H9 (cell line): Measurements from ENCODE around the gene MAP2K3. TPM values are rescaled to one million over a fixed set of nuclear protein-coding genes. Genes with fewer than 3 reads are reported as not detected.

Experiments used
- DNase-seq: peaks from one replicate; pipeline ENCODE4 v3.0.0-alpha.2; 2017
- H2AFZ ChIP-seq: one replicate; pipeline ENCODE4 v1.6.1; 2013; ENCODE audit warnings: mild to moderate bottlenecking, low read length, control low read depth, moderate library complexity
- H2AK5ac ChIP-seq: 2 replicates; pipeline ENCODE4 v1.6.1; 2013; ENCODE audit warnings: low read length, control low read depth, mixed read lengths; ENCODE audit not compliant: insufficient read length
- H2BK120ac ChIP-seq: one replicate; pipeline ENCODE4 v1.6.1; 2013; ENCODE audit warnings: low read depth, mild to moderate bottlenecking, low read length, control low read depth, inconsistent platforms; ENCODE audit not compliant: poor library complexity, severe bottlenecking
- H2BK12ac ChIP-seq: 2 replicates; pipeline ENCODE4 v1.6.1; 2013; ENCODE audit warnings: low read length, control low read depth, mixed read lengths, low read depth; ENCODE audit not compliant: insufficient read length
- H2BK15ac ChIP-seq: 2 replicates; pipeline ENCODE4 v1.6.1; 2013; ENCODE audit warnings: low read depth, low read length, control low read depth
- H2BK20ac ChIP-seq: one replicate; pipeline ENCODE4 v1.6.1; 2013; ENCODE audit warnings: low read depth, mild to moderate bottlenecking, low read length, control low read depth, inconsistent platforms; ENCODE audit not compliant: poor library complexity, severe bottlenecking
- H2BK5ac ChIP-seq: 2 replicates; pipeline ENCODE4 v1.6.1; 2013; ENCODE audit warnings: low read length, control low read depth, mixed read lengths; ENCODE audit not compliant: insufficient read length
- H3K14ac ChIP-seq: 2 replicates; pipeline ENCODE4 v1.6.1; 2013; ENCODE audit warnings: low read length, control low read depth; ENCODE audit not compliant: insufficient read depth
- H3K18ac ChIP-seq: 2 replicates; pipeline ENCODE4 v1.6.1; 2013; ENCODE audit warnings: low read depth, mild to moderate bottlenecking, mixed read lengths, low read length, control low read depth; ENCODE audit not compliant: insufficient read length
- H3K23ac ChIP-seq: 2 replicates; pipeline ENCODE4 v1.6.1; 2013; ENCODE audit warnings: low read length, control low read depth, mixed read lengths, low read depth; ENCODE audit not compliant: insufficient read length
- H3K23me2 ChIP-seq: 2 replicates; pipeline ENCODE4 v1.6.1; 2013; ENCODE audit warnings: low read depth, mild to moderate bottlenecking, mixed read lengths, low read length, control low read depth; ENCODE audit not compliant: insufficient read length, poor library complexity, severe bottlenecking
- H3K27ac ChIP-seq: 2 replicates; pipeline ENCODE4 v1.5.1; 2013; ENCODE audit warnings: low read length, control low read depth, mixed read lengths, low read depth; ENCODE audit not compliant: insufficient read length
- H3K27me3 ChIP-seq: 2 replicates; pipeline ENCODE4 v1.6.1; 2013; ENCODE audit warnings: low read length, control low read depth, inconsistent platforms; ENCODE audit not compliant: insufficient read depth
- H3K4ac ChIP-seq: 2 replicates; pipeline ENCODE4 v1.6.1; 2013; ENCODE audit warnings: low read depth, mild to moderate bottlenecking, control low read depth, inconsistent platforms, low read length, moderate library complexity
- H3K4me1 ChIP-seq: 2 replicates; pipeline ENCODE4 v1.6.1; 2013; ENCODE audit warnings: low read length, control low read depth, inconsistent platforms; ENCODE audit not compliant: insufficient read depth
- H3K4me2 ChIP-seq: 2 replicates; pipeline ENCODE4 v1.6.1; 2013; ENCODE audit warnings: low read length, control low read depth, mixed read lengths; ENCODE audit not compliant: insufficient read length, insufficient read depth
- H3K56ac ChIP-seq: 2 replicates; pipeline ENCODE4 v1.6.1; 2013; ENCODE audit warnings: low read depth, mild to moderate bottlenecking, mixed read lengths, low read length, control low read depth; ENCODE audit not compliant: insufficient read length
- H3K79me1 ChIP-seq: 2 replicates; pipeline ENCODE4 v1.6.1; 2013; ENCODE audit warnings: low read depth, mild to moderate bottlenecking, moderate library complexity, low read length, control low read depth, inconsistent platforms; ENCODE audit not compliant: insufficient read depth, poor library complexity, severe bottlenecking
- H3K79me2 ChIP-seq: 2 replicates; pipeline ENCODE4 v1.6.1; 2013; ENCODE audit warnings: low read length, control low read depth, inconsistent platforms; ENCODE audit not compliant: insufficient read depth
- H3K9ac ChIP-seq: 2 replicates; pipeline ENCODE4 v1.6.1; 2013; ENCODE audit warnings: low read length, control low read depth, mixed read lengths; ENCODE audit not compliant: insufficient read length; ENCODE audit errors: extremely low read depth
- H3K9me3 ChIP-seq: one replicate; pipeline ENCODE4 v1.6.1; 2013; ENCODE audit warnings: low read depth, low read length, inconsistent platforms; ENCODE audit not compliant: control insufficient read depth
- H3T11ph ChIP-seq: one replicate; pipeline ENCODE4 v1.6.1; 2013; ENCODE audit warnings: mild to moderate bottlenecking, low read length, control low read depth, inconsistent platforms
- H4K20me1 ChIP-seq: one replicate; pipeline ENCODE4 v1.6.1; 2013; ENCODE audit not compliant: control insufficient read depth, insufficient read length, insufficient read depth
- H4K5ac ChIP-seq: 2 replicates; pipeline ENCODE4 v1.6.1; 2013; ENCODE audit warnings: low read depth, mild to moderate bottlenecking, mixed read lengths, low read length, control low read depth; ENCODE audit not compliant: insufficient read length
- H4K8ac ChIP-seq: replicated peaks from 2 replicates; pipeline ENCODE4 v1.6.1; 2013; ENCODE audit warnings: low read length, control low read depth, mixed read lengths, low read depth; ENCODE audit not compliant: insufficient read length
- H4K91ac ChIP-seq: 2 replicates; pipeline ENCODE4 v1.6.1; 2013; ENCODE audit warnings: low read depth, mild to moderate bottlenecking, moderate library complexity, mixed read lengths, low read length, control low read depth; ENCODE audit not compliant: insufficient read length
- H3K27ac Mint-ChIP-seq, 3 experiments: 2 replicates in 2 of 3; 3 replicates in 1 of 3; pipeline ENCODE4 v1.8.0; 2020 to 2021; ENCODE audit warnings: mixed read lengths in 3 of 3, mild to moderate bottlenecking in 1 of 3, moderate library complexity in 1 of 3
- H3K27me3 Mint-ChIP-seq: 2 replicates; pipeline ENCODE4 v1.8.0; 2021; ENCODE audit warnings: low read depth, mild to moderate bottlenecking, moderate library complexity, mixed read lengths
- H3K36me3 Mint-ChIP-seq, 3 experiments: 2 replicates in 2 of 3; 3 replicates in 1 of 3; pipeline ENCODE4 v1.8.0; 2020 to 2021; ENCODE audit warnings: low read depth in 3 of 3, mixed read lengths in 3 of 3; ENCODE audit not compliant: insufficient read depth in 1 of 3
- H3K4me1 Mint-ChIP-seq, 2 experiments: 2 replicates each; pipeline ENCODE4 v1.8.0; 2020; ENCODE audit warnings: mixed read lengths in 2 of 2
- H3K4me3 Mint-ChIP-seq, 2 experiments: 2 replicates in 1 of 2; 3 replicates in 1 of 2; pipeline ENCODE4 v1.8.0; 2020 to 2021; ENCODE audit warnings: mild to moderate bottlenecking in 2 of 2, mixed read lengths in 2 of 2, moderate library complexity in 1 of 2
- H3K9me3 Mint-ChIP-seq, 2 experiments: 2 replicates in 1 of 2; 3 replicates in 1 of 2; pipeline ENCODE4 v1.8.0; 2020; ENCODE audit warnings: mild to moderate bottlenecking in 2 of 2, mixed read lengths in 2 of 2, moderate library complexity in 1 of 2
- WGBS: extraction: QIAGEN DNeasy Blood & Tissue Kit; methylation state at CpG from one replicate; pipeline ENCODE4 v1.1.7; 2013; ENCODE audit warnings: missing lambda C conversion rate, low lambda C conversion rate, mixed read lengths; ENCODE audit not compliant: insufficient read length; ENCODE audit errors: extremely low coverage; 5-methylcytosine and 5-hydroxymethylcytosine counted together
- total RNA-seq: library from RNA; stranded (reverse); gene quantifications from 2 replicates; pipeline ENCODE4 v1.2.1, GENCODE V29; 2021
- TF ChIP-seq, protein P1 (sequence below): fragments of 200-600 bp; sonication (generic); conservative IDR thresholded peaks from 3 replicates; pipeline ENCODE4 v1.8.0; 2021; ENCODE audit warnings: antibody characterized with exemption, mild to moderate bottlenecking

Gene MAP2K3
- total RNA-seq, 1 experiment from 2014 or later, result 26.1 TPM

DNA sequence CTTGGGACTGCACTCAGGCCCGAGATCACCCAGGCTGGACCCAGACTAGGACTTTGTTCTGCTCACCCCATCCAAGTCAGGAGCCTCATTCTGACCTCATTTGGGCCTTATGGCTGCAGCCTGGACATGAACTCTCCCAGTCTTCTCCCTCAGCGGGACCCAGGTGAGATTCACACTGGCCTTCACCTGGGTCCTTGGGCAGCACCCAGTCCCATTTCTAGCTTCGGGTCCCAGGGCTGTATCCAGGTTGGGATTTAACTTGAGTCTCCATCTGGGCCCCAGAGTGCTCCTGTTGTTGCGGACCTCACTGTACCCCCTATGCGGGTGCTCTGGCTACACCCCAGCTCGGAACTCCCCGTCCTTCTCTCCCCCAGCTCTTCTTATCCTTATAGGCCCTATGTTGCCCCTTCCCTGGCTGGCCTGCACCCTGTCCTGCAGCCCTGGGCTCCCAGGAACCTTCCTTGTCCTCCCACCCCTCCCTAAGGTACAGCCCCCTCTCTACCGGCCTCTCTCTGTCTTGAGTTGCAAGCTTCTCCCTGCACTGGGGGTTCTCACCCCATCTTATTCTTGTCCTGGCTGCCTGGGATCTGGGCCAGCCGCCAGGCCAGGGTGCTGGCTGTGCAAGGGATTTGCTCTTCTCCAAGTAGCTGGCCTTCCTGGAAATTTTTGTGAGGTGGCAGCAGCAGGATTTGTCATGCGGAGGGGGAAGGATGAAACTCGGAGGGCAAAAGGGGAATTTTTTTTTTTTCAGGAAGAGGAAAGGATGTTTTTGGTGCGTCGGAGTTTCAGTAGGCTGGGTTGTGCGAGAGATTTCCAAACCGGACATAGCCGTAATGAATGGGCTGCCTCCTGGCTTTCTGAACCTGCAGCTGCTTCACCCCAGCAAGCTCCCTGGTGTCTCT, 904 bp downstream of the MAP2K3 start:
- Histone ChIP-seq H3K27ac (no peak overlapping the region), H3K23me2 (peaks cover 15% of the 10 kb centered on the region), H2AFZ (no peak overlapping the region), H4K8ac (no peak overlapping the region), H3K9me3 (no peaks in the 10 kb centered on the region), H3K18ac (no peak overlapping the region), H2BK15ac (no peak overlapping the region), H2BK20ac (no peak overlapping the region), H3K9ac (peak overlapping the region; percentile 53), H3K14ac (no peak overlapping the region; the same call in 1 of the 2 replicates), H3K79me2 (no peaks in the 10 kb centered on the region; the same call in 1 of the 2 replicates), H4K5ac (no peak overlapping the region), H2BK120ac (no peak overlapping the region), H3K79me1 (no peaks in the 10 kb centered on the region), H3K4me2 (peak overlapping the region; percentile 80), H3K56ac (no peak overlapping the region), H3T11ph (no peak overlapping the region), H3K4me1 (no peaks in the 10 kb centered on the region), H2BK5ac (no peak overlapping the region), H2BK12ac (no peak overlapping the region), H2AK5ac (no peak overlapping the region), H4K91ac (no peak overlapping the region), H3K27me3 (peaks cover 7% of the 10 kb centered on the region; the same call in 1 of the 2 replicates), H3K4ac (no peak overlapping the region), H4K20me1 (no peaks in the 10 kb centered on the region), H3K23ac (no peak overlapping the region)
- no peak for DNase-seq
- H3K27me3 Mint-ChIP-seq, result peaks cover 33% of the 10 kb centered on the region
- TF ChIP-seq, protein P1, sequence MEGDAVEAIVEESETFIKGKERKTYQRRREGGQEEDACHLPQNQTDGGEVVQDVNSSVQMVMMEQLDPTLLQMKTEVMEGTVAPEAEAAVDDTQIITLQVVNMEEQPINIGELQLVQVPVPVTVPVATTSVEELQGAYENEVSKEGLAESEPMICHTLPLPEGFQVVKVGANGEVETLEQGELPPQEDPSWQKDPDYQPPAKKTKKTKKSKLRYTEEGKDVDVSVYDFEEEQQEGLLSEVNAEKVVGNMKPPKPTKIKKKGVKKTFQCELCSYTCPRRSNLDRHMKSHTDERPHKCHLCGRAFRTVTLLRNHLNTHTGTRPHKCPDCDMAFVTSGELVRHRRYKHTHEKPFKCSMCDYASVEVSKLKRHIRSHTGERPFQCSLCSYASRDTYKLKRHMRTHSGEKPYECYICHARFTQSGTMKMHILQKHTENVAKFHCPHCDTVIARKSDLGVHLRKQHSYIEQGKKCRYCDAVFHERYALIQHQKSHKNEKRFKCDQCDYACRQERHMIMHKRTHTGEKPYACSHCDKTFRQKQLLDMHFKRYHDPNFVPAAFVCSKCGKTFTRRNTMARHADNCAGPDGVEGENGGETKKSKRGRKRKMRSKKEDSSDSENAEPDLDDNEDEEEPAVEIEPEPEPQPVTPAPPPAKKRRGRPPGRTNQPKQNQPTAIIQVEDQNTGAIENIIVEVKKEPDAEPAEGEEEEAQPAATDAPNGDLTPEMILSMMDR, result no peak
- peaks cover 0 to 4% (median 0%) of the 10 kb centered on the region in 3 experiments; a peak in 3 of 7 replicates for H3K36me3 Mint-ChIP-seq
- peak overlapping the region; percentile 80 to 92 for H3K4me3 Mint-ChIP-seq
- H3K4me1 Mint-ChIP-seq, result peaks cover 21 to 22% of the 10 kb centered on the region in 2 experiments
- WGBS, result no CpG with 5 or more reads among the region's 16 CpGs
- peaks cover under 1% of the 10 kb centered on the region in 2 experiments for H3K9me3 Mint-ChIP-seq
- peak overlapping the region in 1 of 3 experiments; percentile 34; a peak in 1 of 7 replicates for H3K27ac Mint-ChIP-seq
